ENCODE data around the gene CDK3.

CDK3 gene

DNA sequence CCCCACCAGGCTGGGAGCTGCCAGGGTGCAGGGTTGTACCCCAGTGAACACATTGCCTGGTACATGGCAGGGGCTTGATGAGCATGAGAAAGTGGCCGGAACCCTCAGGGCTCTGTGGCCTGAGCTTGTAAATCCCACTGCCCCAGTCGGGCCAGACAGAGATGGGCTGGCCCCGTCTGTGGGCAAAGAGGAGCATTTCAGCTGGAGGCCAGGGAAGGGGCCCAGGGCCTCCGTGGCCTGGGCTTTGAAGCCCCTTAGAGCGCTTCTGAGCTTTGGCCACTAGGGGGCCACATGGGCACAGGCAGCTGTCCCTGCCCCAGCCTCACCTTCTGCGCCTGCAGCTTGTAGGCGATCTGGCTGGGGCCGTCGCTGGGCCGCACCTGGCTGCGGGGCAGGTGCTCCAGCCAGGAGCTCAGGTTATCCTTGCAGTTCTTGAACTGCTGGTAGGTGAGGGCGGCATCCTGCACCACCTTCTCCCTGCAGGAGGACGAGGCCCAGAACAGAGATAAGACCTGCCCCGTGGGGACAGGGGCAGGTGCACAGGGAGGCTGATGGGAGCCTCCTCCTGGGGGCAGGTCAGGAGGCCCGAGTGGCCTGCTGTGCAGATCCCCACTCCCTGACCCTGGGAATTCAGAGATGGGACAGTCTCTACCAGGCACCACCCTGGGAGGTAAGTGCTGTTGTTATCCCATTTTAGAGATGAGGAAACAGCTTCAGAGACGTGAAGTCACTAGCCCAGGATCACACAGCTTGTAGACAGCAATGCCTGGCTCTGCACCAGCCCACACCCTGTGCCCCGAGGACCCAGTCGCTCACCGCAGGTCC, 13.7 kb downstream of the CDK3 start:
- DNase-seq (ENCODE audit: low read depth) = peak; percentile 50

GRCh38 chr17:76014925-76015261, 14.2 kb downstream of the CDK3 start:
- DNase-seq (ENCODE audit: low read depth) = no peak

GRCh38 chr17:76017481-76018339, 17.1 kb downstream of the CDK3 start:
- no peak for DNase-seq (ENCODE audit: low read depth)

DNA sequence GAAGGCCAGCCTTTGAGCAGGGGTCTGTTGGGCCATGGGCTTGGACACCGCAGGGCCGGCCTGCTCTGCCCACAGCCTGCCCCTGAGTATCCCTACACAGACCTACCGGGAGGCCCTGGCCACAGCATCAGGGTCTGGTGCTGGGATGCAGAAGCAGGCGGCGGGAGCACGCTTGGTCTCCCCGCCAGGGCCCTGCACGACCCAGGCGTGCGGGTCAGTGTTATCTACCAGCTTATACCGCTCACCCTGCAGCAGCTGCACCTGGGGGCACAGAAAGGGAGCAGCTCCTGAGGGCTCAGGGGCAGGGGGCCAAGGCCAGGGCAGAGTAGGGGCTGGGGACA, 17.7 kb downstream of the CDK3 start:
- no peak for DNase-seq (ENCODE audit: low read depth)

DNA sequence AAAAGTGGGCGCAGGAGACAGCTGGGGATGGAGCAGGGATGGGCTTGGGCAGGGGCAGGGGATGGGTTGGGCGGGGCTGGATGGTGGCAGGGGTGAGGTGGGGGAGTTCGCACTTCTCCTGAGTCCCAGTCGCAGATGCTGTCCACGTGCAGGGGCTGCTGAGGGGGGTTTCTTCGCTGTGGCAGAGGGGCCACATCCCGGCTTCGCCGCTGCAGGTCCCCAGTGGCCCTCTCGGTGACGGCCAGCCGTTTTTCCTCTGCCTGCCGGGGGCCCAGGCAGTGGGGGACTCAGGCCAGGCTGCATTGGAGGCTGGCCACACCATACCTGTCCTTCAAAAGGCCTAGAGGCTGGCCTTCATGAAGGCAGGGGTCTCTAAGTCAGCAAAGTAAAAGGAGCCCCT, 18.1 kb downstream of the CDK3 start:
- DNase-seq (ENCODE audit: low read depth) = no peak

DNA sequence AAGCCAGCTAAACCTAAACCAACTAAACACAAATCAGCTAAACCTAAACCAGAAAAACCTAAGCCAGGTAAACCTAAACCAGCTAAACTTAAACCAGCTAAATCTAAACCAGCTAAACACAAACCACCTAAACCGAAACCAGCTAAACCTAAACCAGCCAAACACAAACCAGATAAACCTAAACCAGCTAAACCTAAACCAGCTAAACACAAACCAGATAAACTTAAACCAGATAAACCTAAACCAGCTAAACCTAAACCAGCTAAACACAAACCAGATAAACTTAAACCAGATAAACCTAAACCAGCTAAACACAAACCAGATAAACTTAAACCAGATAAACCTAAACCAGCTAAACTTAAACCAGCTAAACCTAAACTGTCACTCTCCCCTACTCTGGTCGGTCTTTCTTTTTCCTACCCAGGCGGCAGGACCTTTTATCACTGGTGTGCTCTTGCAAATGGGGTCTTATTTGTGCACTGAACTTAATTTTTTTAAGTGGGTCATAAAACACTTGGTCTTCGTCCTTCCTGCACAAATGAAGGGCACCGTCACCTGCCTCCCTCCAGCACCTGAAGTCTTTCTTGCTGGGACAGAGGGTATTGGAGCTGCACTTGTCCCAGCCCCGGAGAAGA, 19.3 kb downstream of the CDK3 start:
- DNase-seq (ENCODE audit: low read depth) = no peak

DNA sequence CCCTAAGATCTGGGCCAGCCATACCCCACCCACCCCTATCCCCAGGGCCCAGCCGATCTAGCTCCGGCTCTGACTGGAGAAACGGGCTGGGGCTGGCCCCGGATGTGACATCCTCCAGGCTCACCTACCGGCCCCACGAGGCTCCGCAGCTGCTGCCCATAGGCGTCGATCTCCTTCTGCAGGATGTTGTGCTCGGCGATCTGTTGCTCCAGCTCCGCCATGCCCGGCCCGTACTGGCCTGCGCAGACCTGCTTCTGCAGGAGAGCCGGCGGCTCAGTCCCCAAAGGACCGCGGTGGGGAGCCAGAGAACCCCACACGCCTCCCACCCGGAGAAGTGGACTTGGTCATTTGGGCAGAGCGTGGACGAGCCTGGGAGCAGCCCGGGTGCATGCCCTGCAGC, 21.6 kb downstream of the CDK3 start:
- DNase-seq (ENCODE audit: low read depth) = no peak

GRCh38 chr17:76022973-76023899, 22.6 kb downstream of the CDK3 start:
- no peak for DNase-seq (ENCODE audit: low read depth)

DNA sequence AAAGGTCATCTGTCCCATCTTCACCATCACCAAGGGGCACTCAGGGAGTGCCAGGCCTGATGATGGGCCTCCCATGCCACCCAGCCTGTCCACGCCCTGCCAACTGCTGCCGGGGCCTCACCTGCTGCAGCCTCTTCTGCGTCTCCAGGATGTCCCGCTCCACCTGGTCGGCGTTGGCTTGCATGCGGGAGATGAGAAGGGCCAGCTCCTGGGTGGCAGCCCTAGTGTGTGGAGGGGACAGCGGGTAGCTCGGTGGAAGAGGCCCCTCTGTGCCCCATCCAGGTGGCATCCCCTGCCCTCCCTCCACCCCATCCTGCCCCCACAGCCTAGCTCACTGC, 23.2 kb downstream of the CDK3 start:
- DNase-seq (ENCODE audit: low read depth) = no peak

GRCh38 chr17:76024353-76024752, 23.7 kb downstream of the CDK3 start:
- DNase-seq (ENCODE audit: low read depth) = no peak

DNA sequence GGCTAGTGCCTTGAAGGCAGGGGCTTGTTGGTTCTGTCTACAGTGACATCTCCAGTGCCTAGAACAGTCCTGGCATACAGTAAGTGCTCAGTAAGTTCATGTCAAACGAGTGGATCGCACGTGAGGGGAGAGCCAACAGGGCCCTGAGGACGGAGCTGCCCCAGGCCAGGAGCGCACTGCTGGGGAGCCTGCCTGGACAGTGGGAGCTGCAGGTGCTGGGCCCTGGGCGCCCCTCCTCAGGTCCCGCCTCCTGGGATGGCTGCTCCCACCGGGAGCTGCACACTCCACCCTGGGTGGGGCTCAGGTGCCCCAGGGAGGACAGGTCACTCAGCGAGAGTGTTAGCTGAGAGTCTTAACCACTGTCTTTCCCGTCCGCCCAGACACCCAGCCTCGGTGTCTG, 24.6 kb downstream of the CDK3 start:
- DNase-seq (ENCODE audit: low read depth) = no peak

DNA sequence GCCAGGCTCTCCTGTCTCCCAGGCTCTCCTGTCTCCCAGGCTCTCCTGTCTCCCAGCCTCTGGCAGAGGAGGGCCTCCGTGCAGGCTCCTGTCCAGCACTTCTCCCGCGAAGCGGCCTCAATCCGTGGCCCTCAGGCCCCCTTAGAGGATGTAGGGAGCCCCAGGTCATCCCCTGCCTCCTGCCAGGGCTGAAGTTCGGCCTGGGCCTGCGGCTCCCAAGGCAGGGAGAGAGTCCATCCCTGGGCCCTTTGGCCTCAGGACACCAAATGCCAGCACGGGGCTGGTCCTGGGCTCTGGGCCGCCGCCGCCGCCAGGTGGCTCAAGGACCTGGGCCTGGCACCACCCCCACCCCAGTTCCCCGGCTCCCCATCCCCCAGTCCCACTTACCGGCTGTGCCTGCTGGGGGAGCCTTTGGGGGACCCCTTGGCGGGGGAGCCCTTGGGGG, 26.1 kb downstream of the CDK3 start:
- DNase-seq (ENCODE audit: low read depth) = no peak

- no peak for DNase-seq (ENCODE audit: low read depth)
Measured at GRCh38 chr17:76027159-76027839, 26.6 kb downstream of the CDK3 start, which contains the start of gene EVPL. Gene EVPL (minus strand): TSS chr17:76027306. CDS start chr17:76027198, 108 bp downstream.

DNA sequence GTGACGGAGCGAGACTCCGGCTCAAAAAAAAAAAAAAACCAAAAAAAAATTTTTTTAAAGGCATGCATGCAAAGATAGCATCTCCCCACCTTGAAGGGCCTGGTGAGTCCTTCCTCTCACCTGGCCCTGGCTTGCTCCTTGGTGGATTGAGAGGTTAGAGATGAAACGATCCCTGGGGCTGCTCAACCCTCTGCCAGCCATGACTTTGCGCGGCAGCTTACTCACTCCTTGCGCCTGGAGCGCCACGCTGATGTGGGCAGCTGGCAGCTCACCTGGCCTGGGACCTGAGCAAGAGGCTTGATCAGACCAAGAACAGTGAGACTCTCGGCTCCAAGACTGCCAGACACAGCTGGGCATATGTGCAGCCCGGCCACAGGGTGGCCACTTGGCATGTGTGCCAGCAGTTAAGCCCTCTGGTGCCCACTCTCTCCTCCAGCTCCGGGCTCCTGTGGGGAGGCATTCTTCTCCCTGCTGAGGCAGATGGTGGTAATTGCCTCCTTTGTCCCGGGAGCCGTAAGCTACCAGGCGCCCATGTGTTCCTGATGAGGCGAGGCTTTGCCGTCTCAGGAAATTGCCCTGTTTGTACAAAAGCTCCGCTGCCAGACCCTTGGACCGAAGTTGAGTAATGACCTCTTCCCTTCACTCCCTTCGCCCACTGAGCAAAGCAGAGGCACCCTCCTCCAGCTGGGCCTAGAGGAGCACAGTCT, 31.6 kb downstream of the CDK3 start:
- no peak for DNase-seq (ENCODE audit: low read depth)

GRCh38 chr17:76032780-76033108, 32.1 kb downstream of the CDK3 start:
- DNase-seq (ENCODE audit: low read depth) = no peak

DNA sequence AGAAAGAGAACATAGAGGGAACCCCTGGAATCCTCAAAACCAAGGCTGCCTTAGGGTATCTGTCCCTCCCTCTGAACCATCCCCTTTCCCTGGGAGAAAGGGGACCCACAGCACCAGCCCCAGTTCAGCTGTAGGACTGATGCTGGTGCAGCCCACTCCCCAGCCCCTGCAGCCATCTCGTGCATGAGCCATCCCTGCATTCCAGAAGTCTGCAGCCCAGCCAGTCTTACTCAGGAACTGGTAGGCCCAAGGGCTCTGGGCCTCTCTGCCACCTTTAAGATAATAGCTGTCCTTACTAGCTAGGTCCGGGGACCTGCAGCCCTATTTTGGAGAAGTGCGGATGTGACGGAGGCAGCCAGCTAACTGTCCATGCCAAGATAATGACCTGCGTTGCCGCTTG, 32.5 kb downstream of the CDK3 start:
- no peak for DNase-seq (ENCODE audit: low read depth)

DNA sequence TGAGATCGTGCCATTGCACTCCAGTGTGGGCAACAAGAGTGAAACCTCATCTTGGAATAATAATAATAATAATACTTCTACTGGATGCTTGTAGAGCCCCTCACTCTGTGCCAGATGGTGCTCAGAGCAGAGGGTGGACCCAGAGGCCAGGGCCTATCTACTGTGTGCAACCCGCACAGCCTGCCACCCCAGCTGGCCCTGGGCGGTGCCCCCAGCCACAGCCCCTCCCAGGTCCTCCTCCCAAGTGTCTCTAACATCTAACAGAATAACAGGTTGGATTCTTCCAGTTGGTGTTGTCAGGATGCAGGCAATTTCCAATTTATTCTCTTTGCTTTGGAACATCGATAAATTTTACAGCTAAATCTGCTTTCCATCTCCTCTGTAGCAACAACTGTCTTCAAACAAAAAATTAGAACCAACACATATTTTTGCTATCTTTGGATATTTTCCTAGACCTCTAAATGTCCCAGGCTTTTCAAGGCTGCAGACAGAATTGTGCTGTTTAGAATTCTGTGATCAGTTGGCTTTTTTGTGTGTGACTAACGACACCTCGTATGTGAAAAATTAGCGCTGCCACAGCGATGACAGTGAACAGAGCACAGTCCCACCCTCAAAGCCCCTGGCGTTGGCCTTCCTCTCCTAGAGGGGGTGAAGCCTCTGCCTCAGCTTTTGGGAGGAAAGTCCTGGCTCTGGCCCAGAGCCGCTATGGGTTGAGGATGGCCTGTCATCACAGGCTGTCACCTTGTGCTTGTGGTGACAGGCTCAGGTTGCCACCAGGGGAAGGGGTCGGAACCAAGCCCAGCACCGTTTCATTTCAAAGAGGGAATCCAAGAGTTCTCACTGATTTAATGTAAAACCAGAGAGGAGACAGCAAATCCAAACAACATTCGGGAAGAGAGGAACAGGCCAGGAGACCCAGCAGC, 34.0 kb downstream of the CDK3 start:
- no peak for DNase-seq (ENCODE audit: low read depth)

DNA sequence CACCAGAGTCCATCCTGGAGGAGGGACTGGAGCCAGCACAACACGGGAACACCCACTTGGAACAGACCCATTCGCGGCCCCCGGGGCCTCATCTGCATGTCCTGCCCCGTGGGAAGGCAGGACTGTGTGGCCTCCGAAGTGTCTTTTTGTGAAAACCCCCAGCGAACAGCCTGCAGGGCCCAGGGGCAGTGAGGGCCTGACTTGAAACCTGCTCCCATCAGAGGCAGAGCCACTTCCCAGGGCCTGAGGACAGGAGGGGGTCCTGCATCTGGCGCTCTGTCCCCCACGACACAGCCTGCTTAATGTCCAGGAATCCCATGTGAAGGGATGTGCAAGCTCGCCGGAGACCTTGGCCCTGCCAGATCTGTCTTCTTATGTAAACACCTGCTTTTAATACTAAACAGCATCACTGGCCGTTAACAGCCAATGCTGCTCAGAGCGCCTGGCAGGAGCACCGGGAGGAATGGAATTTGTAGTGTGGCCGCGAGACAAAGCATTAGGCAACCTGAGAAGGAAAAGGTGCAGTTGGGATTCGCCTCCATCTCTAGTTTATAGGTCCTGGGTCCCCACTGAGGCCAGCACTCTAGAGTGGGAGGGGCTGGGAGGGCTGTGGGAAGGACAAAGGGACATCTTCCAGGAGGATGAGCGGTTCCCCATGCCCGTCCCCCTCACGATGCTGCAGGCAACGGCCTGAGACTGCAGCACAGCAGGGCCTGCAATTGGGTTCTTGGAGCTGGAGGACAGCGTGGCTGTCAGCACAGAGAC, 36.0 kb downstream of the CDK3 start:
- peak; percentile 23 for DNase-seq (ENCODE audit: low read depth)

DNA sequence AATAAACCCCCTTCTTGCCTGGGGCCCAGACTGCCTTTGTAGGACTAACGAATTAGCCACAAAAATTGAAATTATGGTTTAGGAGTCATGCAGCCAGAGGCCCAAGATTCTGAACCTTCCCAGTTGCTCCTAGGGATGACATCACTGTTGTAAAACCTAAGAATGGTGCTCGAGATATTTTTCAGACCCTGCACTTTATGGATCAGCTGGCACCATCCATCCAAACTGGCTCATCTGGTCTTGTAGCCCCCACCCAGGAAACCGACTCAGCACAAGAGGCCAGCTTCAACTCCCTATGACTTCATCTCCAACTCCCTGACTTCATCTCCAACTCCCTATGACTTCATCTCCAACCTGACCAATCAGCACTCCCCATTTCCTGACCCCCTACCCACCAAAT, 37.4 kb downstream of the CDK3 start:
- no peak for DNase-seq (ENCODE audit: low read depth)

All from amniotic epithelial cell (primary cell).